BJ (cell line): ENCODE data around the gene PRKCZ. TPM values are rescaled to one million over a fixed set of nuclear protein-coding genes. Genes with fewer than 3 reads are reported as not detected.
"Not testable (repeated sequence)": the region's sequence is repeated elsewhere in the genome, so short reads cannot be mapped to it uniquely, and the experiment has no call there.

ENCODE experiments used
- CTCF ChIA-PET: fragments of 350-600 bp; formaldehyde crosslinking; extraction: SDS; loops from one replicate; lab custom pipeline; 2021; ENCODE audit warnings: antibody characterized with exemption, inconsistent platforms; lab: Yijun Ruan, JAX
- POLR2A ChIA-PET: fragments of 300-600 bp; sonication (Branson Sonifier 250); formaldehyde crosslinking; extraction: SDS; loops from one replicate; lab custom pipeline; 2021; ENCODE audit warnings: antibody characterized with exemption; lab: Charles Lee
- DNase-seq: peaks from one replicate; pipeline ENCODE4 v3.0.0-alpha.2; 2011; ENCODE audit warnings: low read depth
- H3K27me3 ChIP-seq: 2 replicates; pipeline ENCODE4 v1.6.0; 2011; ENCODE audit warnings: low read length; ENCODE audit not compliant: control insufficient read depth, insufficient read depth
- H3K36me3 ChIP-seq: 2 replicates; pipeline ENCODE4 v1.5.1; 2011; ENCODE audit warnings: low read length; ENCODE audit not compliant: control insufficient read depth, insufficient read depth
- H3K4me3 ChIP-seq: 2 replicates; pipeline ENCODE4 v1.5.1; 2011; ENCODE audit warnings: low read depth, mild to moderate bottlenecking, control low read depth, low read length
- polyA plus RNA-seq: library from polyadenylated mRNA; depleted of rRNA; stranded (reverse); fragments of >200 nt; gene quantifications from 2 replicates; pipeline ENCODE4 v1.2.3, GENCODE V29; 2011
- TF ChIP-seq, protein P1 (sequence below): IDR thresholded peaks from 2 replicates; pipeline ENCODE4 v1.5.1; 2011; ENCODE audit warnings: low read depth, mild to moderate bottlenecking, control low read depth, inconsistent platforms, low read length, moderate library complexity; ENCODE audit not compliant: insufficient read depth

The PRKCZ gene
- polyA plus RNA-seq, 1 experiment = 2.3 TPM

DNA sequence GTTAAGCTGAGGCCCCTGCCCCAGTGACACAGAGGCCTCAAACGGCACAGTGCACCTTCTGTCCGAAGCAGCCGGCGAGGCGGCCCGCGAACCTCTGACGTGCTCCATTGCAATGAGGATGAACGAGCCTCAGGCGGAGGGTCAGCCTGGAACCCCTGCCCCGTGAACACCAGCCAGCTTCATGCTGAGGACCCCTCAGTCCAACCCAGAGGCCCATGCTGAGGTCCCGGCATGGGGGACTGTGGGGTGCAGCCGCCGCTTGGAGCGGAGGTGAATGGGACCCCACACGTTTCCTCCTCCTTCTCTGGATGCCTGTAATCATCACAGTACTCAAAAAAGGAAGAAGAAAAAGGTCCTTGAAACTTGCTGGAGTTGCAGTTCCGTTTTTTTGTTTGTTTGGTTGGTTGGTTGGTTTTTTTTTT lies 62.1 kb downstream of the PRKCZ start:
- CTCF ChIA-PET = interaction anchor here (1.0 to 2.6 kb wide), 2 partner anchors 62 to 66 kb away, joined by 3 to 7 read pairs; no protein-coding TSS in a partner anchor
- TF ChIP-seq, protein P1, sequence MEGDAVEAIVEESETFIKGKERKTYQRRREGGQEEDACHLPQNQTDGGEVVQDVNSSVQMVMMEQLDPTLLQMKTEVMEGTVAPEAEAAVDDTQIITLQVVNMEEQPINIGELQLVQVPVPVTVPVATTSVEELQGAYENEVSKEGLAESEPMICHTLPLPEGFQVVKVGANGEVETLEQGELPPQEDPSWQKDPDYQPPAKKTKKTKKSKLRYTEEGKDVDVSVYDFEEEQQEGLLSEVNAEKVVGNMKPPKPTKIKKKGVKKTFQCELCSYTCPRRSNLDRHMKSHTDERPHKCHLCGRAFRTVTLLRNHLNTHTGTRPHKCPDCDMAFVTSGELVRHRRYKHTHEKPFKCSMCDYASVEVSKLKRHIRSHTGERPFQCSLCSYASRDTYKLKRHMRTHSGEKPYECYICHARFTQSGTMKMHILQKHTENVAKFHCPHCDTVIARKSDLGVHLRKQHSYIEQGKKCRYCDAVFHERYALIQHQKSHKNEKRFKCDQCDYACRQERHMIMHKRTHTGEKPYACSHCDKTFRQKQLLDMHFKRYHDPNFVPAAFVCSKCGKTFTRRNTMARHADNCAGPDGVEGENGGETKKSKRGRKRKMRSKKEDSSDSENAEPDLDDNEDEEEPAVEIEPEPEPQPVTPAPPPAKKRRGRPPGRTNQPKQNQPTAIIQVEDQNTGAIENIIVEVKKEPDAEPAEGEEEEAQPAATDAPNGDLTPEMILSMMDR = no peak

DNA sequence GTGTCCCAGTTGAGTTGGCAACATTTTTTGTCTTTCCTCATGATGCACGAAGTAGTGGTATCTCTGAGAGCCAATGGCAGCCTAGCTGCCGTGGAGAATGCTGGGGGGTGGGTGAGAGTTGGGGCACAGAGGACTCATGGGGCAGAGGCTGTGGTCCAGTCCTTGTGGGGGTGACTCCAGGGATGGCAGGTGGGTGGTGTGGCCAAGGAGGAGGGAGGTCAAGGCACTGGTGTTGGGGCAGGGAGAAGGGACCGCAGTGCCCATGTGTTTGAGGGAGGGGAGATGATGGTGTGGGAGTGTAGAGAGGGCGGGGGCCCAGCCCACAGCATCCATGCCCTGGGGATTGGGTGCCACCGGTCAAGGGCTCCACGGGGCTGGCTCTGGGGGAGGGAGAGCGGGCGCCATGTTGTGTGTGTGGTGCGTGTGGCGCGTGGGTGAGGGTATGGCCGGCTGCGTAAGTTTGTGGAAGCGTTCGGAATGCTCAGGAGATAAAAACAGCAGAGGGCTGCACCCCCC lies 63.5 kb downstream of the PRKCZ start:
- Histone ChIP-seq H3K27me3 (peaks cover 6% of the 10 kb centered on the region), H3K4me3 (no peak overlapping the region), H3K36me3 (no peaks in the 10 kb centered on the region)
- TF ChIP-seq, protein P1 = no peak
- CTCF ChIA-PET = interaction anchor here (1.7 kb wide), 1 partner anchor 27 kb away, joined by 6 read pairs; no protein-coding TSS in a partner anchor
- DNase-seq = no peak
- POLR2A ChIA-PET = no interaction called here

More for the DNA sequence above, 62.1 kb downstream of the PRKCZ start:
- no peaks in the 10 kb centered on the region for H3K36me3 ChIP-seq
- H3K27me3 ChIP-seq = peaks cover 6% of the 10 kb centered on the region
- no peak for DNase-seq
- H3K4me3 ChIP-seq = no peak overlapping the region
- POLR2A ChIA-PET = no interaction called here

DNA sequence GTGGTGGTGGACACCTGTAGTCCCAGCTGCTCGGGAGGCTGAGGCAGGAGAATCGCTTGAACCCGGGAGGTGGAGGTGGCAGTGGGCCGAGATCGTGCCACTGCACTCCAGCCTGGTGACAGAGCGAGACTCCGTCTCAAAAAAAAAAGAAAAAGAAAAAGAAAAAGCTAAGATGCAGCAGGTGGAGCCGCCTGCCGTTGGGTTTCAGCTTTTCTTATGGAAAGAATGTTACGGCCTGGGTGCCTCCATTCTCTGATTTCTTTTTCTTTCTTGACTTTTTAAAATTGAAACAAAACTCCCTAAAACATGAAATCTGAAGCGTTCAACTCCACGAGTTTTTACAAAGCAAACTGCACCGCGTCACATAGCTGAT lies 64.4 kb downstream of the PRKCZ start:
- H3K27me3 ChIP-seq, H3K4me3 ChIP-seq, DNase-seq, POLR2A ChIA-PET, H3K36me3 ChIP-seq: not testable (repeated sequence)
- CTCF ChIA-PET = interaction anchor here (1.6 to 1.7 kb wide), 2 partner anchors 26 to 70 kb away, joined by 6 to 7 read pairs; no protein-coding TSS in a partner anchor

DNA sequence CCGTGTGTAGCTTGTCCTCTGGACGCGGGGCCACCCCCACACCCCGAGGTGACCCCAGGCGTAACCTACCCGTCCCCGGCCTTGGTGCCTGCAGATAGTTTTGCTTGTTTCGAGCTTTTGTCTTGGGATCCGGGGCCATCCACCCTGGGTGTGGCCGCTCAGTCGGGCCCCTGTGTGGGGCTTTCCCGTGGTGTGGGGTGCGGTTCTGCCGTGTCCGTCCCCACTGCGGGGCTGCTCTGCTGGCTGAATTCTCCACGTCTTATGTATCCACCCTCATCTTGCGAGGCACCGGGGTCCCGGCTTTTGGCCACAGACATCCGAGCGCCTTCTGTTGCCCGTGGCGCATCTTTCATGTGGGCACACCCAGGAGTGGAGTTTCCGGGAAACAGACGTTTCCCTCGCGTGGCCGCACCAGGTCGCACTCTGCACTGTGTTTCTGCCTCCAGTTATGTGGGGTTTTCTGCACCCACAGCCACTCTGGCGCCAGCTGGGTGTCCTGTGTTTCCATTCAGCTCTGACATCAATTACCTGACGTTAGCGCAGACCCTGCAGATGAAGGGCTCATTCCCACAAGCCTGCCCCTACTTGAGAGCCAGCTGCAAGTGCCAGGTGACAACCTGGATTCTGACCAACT lies 64.9 kb downstream of the PRKCZ start:
- ChIA-PET POLR2A (no interaction called here), CTCF (interaction anchor here (0.6 to 1.7 kb wide), 6 partner anchors 17 to 70 kb away, joined by 3 to 7 read pairs (median 4); no protein-coding TSS in a partner anchor)
- no peak for DNase-seq
- Histone ChIP-seq H3K27me3 (peaks cover 6% of the 10 kb centered on the region), H3K36me3 (no peaks in the 10 kb centered on the region), H3K4me3 (no peak overlapping the region)
- TF ChIP-seq, protein P1 = no peak

DNA sequence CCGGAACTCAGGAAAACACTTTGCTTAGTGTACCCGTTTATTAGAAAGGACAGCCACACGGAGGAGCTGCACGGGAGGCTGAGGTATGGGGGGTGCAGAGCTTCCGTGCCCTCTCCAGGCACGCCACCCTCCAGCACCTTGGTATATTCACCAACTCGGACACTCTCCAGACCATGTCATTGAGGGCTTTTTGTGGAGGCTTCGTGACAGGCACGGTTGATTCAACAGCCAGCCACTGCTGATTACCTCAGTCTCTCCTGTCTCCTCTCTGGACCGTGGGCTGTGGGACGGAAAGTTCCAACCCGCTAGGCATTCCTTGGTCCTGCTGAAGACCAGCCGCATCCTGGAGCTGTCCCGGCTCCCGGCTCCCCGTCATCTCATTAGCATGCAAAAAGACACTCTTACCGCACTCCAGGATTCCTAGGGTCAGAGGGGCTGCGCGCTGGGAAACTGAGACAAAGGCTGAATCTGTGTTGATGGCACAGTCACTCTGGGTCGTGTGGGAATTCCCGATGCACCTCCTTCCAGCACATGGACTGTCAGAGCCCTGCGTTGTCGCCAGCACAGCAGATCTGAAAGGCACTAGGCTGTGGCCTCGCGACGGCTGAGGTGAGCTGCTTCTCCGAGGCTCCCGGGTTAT lies 65.6 kb downstream of the PRKCZ start:
- Histone ChIP-seq H3K4me3 (no peak overlapping the region), H3K27me3 (peaks cover 6% of the 10 kb centered on the region), H3K36me3 (no peaks in the 10 kb centered on the region)
- DNase-seq = no peak
- TF ChIP-seq, protein P1 = no peak
- ChIA-PET POLR2A (no interaction called here), CTCF (interaction anchor here (0.6 to 1.6 kb wide), 6 partner anchors 16 to 71 kb away, joined by 3 to 7 read pairs (median 4); no protein-coding TSS in a partner anchor)
